ENCODE results near the gene FBXO42.

The FBXO42 gene

DNA sequence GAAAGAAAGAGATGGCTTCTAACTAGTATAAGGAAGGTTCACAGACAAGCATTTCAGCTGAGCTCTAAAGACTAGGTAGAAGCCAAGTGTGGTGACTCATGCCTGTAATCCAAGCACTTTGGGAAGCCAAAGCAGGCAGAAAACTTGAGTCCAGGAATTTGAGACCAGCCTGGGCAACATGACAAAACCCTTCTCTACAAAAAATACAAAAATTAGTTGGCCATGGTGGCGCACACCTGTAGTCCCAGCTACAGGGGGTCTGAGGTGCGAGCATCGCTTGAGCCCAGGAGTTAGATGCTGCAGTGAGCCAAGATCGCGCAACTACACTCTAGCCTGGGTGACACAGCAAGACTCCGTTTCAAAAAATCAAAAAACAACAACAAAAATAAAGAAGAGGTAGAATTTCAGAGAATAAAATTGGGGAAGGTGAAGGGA, 27.8 kb downstream of the FBXO42 start:
- DNase-seq (ENCODE audit: low spot score): no peak

DNA sequence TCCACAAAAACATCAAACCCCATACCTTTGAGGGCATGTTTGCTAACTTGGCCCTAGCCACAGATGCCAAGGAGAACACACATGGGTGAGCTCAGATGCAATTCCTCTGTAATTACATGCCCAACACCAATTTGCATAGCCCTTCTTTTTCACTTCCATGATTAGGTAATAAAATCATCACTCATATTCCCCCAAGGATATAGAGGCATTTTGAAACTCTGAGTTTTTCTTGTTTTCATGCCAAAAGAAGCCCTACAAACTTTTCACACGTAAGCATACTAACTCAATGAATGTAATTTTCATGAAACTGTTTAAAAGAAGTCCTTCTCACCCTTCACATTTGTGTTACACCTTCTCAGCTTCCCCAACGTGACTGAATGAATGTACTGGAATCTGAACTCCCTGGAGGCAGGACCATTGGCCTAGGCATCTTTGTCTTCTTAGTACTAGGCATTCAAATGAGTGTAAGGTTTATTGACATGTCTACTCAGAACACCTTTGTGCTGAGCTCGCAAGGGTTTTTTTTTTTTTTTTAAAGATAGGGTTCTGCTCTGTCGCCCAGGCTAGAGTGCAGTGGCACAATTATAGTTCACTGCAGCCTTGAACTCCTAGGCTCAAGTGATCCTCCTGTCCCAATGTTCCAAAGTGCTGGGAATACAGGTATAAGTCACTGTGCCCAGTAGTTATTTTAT, 31.0 kb downstream of the FBXO42 start:
- no peak for DNase-seq (ENCODE audit: low spot score)

DNA sequence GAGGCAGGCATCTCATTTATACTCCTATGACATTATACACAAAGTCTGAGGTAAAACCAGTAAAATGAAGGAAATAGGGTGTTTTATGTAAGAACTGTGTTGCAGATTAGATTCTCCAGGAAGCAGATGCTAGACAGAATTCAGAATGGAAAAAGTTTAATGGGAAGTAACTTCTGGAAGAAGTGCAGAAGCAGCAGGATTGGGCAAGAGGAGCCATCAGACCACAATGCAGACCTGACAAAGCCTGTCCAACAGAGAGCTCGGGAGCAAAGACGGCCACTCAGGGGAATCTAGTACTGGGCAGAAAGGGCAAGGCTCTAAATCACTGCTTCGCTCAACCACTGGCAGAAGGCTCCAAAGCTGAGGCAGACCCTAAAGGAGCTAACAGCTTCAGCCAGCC, 33.7 kb downstream of the FBXO42 start:
- no peak for DNase-seq (ENCODE audit: low spot score)

DNA sequence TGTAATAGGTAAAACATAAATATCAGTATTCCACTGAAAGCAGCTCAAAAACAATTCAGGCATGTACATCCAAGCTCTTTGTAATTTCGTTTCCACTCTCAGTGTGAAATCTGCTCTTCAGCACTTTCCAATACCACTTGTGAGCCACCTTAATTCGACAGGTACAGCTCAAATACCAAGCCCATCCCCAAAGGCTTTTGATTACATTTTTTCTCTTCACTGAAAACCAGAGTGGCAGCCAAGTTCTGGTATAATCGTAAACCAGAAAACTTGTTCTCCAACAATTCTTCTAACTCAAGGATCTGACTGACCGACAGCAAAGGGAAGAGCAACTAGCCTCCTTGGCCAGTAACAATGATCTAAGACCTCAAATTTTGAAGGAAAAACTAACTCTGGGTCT, 36.8 kb downstream of the FBXO42 start:
- no peak for DNase-seq (ENCODE audit: low spot score)

DNA sequence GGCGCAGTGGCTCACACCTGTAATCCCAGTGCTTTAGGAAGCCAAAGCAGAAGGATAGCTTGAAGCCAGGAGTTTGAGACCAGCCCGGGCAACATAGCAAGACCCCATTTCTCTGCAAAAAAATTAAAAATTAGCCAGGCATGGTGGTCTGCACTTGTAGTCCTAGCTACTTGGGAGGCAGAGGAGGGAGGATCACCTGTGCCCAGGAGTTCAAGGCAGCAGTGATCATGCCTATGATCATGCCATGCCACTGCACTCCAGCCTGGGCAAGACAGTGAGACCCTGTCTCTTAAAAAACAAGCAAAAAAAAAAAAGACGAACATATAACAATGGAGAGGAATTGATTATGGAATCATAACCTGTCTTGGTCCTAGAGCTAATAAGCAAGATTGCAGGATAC, 45.1 kb downstream of the FBXO42 start:
- no peak for DNase-seq (ENCODE audit: low spot score)

DNA sequence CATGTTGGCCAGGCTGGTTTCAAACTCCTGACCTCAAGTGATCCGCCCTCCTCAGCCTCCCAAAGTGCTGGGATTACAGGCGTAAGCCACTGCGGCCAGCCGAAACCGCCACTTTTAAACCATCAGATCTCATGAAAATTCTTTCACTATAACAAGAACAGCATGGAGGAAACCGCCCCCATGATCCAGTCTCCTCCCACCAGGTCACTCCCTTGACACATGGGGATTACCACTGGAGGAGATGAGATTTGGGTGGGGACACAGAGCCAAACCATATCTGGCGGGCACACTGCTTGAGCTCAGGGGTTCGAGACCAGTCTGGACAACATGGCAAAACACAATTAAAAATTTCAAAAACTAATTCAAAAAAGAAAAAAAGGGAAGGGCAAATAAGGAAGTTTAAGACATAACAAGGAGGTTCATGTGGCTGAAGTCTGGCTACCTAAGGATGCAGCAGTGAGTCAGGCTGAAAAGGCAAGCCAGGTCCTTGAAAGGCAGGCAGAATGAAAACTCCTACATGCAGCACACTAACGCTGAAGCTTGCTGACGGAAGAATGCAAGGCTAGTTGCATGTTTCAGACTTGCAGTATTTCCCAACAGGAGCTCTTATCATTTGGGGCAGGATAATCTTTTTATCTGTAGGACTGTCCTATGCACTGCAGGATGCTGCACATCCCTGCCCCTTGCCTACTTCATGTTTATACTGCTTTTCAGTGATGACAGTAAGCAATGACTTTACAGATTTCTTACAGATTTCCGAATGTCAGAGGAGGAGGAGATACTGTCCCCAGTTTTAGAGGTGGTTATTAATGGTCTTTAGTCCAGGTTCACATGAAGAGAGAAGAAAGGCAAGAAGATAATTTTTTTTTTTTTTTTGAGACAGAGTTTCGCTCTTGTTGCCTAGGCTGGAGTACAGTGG, 49.3 kb downstream of the FBXO42 start:
- DNase-seq (ENCODE audit: low spot score): no peak

DNA sequence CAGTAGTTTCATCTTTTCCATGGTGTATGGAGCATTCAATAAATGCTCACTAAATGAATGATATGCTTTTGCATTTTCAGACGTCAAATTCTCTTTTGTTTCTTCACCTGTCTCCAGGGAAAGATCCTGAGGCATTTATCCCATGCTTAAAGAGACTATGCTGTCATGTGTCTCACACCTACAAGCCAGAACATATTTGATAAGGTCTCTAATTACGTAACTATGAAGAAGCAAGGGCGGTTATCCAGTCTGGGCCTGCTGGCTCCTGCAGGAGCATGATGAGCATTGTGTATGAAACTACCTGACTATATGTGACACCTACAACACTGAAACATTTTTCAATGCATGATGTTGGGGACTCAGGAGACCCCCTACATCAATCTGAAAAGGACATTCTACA, 51.8 kb downstream of the FBXO42 start:
- DNase-seq (ENCODE audit: low spot score): no peak

DNA sequence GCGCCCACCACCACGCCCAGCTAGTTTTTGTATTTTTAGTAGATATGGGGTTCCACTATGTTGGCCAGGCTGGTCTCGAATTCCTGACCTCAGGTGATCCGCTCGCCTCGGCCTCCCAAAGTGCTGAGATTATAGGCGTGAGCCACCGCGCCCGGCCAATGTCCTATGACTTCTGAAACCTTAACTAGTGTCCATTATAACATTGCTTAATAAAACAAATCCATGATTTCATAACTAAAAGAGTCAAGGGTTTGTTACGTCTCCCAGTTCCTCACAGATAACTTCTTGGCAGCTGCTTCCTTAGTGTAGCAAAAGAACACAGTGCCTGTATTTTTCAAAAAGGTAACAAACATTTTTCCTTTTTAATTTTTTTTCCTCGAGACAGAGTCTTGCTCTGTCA, 53.6 kb downstream of the FBXO42 start:
- no peak for DNase-seq (ENCODE audit: low spot score)

DNA sequence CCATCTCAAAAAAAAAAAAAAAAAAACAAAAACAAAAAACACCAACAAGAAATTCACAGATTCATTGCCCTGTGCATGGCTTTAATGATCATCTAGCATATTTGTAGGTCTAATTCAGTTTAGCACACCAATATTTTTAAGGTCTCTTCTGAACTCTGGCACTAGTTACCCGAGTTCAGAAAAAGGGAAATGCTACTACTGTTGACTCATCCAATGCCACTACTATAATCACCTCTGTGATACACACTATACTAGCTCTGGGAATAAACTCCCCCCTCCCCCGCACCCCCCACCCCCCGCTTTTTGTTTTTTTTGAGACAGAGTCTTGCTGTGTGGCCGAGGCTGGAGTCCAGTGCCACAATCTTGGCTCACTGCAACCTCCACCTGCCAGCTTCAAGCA, 55.6 kb downstream of the FBXO42 start:
- DNase-seq (ENCODE audit: low spot score): no peak

DNA sequence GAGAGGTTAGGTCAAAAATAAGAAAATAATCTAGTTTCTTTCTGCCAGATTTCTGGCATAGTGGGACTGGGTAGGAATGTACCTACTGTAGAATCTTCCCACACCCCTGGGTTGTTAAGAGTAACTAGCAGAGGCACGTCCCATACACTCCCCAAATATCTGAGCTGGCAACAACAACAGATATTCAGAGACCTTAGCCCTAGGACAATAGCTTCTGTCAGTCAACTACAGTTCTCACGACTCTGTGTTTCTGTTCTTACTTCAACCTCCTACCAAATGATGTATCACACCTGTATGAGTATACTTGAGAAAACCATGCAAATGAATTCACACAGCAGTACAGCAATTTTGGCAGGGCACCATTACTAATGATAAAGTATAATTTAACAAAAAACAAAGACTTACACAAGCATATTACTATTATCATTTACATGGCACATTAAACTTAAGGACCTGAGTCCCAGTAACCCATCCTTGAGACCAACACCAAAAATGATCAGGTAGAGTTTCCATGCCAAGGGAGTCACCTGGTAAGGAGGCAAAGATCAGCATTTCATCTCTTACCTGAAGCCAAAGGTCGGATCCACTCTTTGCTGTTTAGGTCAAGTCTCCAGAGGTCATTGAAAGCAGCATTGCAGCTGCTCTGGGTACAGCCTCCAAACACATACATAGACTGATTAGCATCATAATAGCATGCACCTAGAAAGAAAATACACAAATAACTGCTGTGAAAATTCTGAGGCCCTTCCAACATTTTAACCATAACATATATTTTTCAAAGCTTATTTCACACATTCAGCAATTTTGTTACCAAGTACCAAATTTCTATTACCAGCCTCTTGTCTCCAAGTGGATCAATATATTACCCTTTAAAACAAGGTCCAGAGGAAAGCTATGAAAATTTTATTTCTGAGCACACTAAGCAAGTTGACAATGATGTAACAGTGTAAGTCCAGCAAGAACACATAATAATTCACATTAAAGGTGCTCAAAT, 57.8 kb downstream of the FBXO42 start:
- DNase-seq (ENCODE audit: low spot score): no peak

DNA sequence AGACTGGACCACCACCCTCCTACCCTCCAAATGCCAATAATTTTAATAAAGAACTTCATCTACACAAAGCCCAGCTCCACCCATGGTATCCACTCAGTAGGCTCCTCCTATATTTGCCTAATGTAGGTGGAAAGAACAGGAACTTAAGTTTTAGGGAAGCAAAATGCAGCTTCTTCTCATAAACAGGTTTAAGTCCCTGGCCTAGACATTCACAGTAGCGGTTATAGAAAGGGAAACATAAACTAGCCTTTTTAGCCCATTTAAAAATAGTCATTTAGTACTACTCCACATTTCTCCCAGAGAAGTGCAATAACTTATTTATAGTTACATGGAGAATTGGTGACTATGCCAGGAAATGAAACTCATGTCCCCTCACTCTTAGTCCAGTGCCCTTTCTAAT, 58.7 kb downstream of the FBXO42 start:
- DNase-seq (ENCODE audit: low spot score): no peak

DNA sequence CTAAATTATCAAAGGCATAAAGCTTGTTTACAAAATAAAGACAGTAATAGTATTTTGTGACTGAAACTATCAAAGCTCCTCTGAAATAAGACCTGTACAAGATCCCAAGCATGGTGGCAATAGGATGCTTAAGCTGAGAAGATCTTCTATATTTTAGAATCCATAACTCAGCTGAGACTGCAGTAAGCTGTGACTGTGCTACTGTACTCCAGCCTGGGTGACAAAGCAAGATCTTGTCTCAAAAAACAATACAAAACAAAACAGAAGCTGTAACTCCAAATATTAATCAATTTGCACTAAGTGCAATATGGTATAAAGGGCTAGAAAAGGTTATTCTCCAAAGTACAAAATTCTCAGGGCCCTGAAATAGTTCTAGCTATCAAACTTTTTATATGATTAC, 59.5 kb downstream of the FBXO42 start:
- DNase-seq (ENCODE audit: low spot score): no peak

DNA sequence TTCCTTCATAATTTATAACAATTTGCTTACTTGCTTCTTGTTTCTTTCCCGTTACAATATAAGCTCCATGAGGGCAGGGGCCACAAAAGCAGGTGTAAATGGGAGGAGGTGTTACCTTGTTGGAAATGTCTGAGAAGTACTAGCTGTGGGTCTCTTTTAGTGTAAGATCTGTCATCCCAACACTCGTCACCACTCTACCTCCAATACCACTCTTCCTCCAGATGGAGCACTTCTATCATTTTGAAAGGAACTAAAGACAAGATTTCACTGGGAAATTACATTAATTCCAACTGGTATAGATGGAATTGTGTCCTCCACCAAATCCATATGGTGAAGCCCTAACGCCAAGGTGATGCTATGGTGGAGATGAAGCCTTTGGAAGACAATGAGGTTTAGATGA, 62.3 kb downstream of the FBXO42 start:
- no peak for DNase-seq (ENCODE audit: low spot score)

DNA sequence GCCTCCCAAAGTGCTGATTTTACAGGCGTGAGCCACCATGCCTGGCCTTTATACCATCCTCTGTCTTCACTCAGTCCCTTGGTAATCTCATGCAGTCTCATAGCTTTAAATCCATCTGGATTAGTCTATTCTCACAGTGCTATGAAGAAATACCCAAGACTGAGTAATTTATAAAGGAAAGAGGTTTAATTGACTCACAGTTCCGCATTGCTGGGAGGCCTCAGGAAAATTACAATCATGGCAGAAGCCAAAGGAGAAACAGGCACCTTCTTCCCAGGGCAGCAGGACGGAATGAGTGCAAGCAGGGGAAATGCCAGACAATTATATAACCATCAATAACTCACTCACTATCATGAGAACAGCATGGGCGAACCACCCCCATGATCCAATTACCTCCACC, 66.2 kb downstream of the FBXO42 start:
- DNase-seq (ENCODE audit: low spot score): no peak

DNA sequence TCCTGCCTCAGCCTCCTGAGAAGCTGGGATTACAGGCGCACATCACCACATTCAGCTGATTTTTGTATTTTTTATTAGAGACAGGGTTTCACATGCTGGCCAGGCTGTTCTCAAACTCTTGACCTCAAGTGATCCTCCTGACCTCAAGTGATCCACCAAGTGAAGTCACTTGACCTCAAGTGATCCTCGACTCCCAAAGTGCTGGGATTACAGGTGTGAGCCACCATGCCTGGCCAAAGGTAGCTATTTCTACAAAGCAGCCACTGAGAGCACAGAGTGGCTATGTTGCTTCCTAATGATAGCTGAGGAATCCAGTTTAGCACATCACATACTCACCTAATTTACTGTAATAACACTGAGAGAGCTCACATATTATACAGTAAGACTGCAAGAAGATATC, 70.5 kb downstream of the FBXO42 start:
- DNase-seq (ENCODE audit: low spot score): no peak

DNA sequence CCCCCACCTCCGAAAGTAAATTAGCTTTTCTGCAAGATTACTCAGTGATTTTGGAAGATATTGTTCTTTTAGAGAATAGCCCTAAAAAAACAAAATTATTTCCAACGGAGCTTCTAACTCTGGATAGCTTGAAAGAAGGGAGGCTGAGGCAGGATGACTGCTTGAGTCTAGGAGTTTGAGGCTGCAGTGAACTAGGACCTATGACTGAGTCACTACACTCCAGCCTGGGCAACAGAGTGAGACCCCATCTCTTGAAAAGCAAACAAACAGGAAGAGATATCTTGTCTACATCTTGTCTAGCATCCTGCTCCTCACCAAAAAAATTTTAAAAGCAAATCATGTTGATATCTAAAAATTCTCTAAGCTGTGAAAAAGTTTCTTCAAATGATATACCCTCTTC, 73.1 kb downstream of the FBXO42 start:
- DNase-seq (ENCODE audit: low spot score): no peak

DNA sequence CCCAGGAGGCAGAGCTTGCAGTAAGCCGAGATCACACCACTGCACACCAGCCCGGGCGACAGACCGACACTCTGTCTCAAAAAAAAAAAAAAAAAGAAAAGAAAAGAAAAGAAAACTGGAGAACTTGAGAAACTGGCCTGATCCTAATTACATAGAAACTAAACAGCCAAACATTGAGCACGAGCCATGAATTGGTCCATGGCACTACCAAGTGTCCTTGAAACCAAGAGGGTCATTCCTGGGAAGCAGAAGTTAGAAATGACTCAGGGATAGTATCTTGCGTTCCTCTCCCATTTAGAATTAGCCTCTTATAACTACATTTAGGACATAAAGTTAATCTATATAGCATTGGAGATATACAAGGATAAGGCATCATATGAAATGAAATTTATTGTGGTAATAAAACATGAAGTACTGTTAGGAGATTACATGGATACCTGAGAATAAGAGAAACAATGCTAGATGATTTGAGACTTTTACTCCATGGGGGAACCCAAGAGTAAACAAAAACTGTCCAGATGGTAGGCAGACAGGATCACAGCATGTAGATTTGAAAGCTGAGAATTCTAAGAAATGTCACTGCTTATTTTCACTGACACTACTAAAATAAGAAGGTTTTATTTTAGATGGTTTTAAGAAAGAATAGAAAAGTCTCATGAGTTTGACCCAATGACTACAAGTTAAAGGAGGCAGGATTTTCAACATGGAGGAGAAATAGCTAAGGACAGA, 75.8 kb downstream of the FBXO42 start:
- no peak for DNase-seq (ENCODE audit: low spot score)

DNA sequence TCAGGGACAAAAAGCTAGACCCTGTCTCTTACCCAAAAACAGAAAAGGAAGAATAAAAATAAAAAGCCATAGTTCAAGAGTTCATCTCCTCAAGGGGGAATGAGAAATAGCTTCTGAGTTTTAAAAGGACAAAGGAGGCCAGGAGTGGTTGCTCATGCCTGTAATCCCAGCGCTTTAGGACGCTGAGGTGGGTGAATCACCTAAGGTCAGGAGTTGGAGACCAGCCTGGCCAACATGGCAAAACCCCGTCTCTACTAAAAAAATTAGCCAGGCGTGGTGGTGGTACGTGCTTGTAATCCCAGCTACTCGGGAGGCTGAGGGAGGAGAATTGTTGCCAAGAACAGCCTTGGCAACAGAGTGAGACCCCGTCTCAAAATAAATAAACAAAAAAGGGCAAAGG, 76.7 kb downstream of the FBXO42 start:
- DNase-seq (ENCODE audit: low spot score): no peak

DNA sequence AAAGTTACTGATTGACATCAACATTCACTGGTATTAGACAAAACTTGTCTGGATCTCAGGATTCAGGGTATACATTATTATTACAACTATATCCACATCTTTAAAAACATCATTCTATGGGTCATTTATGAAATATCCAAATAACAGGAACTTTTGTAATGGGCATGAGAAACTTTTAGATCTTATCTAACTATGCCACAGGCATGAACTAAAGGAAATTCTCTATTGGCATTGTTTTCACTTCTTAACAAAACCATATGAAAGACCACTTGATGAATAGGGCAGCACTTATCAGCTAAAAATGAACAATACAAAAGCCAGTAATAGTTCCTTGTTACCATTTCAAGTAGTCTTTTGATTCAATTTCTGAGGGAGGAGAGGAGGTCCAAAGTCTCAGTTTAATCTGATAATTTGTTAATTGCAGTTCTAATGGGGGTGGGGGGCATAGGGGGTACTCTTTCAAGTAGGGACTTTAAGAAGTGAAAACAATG, 84.5 kb downstream of the FBXO42 start:
- DNase-seq (ENCODE audit: low spot score): no peak

DNA sequence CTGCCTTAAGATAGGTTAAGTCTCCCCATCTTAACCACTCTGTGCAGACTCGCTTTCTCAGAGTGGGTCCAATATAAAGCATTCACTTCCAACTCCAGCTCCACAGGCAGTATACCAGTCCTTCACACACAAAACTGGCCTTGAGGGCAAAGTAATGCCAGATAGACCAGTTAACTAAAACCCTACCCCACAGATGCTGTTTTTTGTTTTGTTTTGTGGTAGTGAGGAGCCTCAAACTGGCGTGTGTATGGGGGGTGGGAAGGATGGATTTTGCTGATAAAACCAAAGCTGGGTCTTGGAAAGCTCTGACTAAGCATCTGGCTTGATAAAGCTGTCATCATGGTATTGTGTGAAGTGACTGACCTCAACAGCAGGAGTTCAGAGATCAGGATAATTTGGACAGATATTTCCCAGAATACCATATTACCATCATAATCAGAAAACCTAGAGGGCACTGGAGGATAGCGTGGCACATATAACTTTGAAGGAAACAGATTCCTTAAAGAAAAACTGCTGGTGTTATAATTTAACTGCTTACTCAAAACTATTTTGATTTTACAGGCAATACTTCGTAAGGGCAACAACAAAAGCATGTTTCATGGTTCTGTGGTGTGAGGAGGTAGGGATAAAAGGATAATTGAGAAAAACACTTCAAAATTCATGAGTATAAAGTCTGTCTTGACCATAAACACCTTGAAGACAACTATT, 85.7 kb downstream of the FBXO42 start:
- no peak for DNase-seq (ENCODE audit: low spot score)

DNA sequence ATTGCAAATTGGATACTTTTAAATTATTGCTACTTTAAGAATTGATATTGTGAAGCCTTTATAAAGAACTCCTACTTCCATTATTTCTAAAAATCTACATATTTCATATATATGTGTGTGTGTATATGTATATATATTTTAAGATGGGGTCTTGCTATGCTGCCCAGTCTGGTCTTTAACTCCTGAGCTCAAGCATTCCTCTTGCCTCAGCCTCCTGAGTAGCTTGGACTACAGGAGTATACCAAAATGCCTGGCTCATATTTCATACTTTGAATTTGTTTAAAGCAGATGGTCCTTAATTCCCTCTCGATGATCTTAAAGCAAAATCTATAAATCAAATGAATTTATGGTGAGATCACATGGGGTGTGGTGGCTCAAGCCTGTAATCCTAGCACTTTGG, 90.2 kb downstream of the FBXO42 start:
- DNase-seq (ENCODE audit: low spot score): no peak
